Muscle layer of duodenum (tissue), 2 donors: Measurements from ENCODE around the gene STAG1.
"Not testable (repeated sequence)": the region's sequence is repeated elsewhere in the genome, so short reads cannot be mapped to it uniquely, and the experiment has no call there.

Experiments used
- H3K27ac ChIP-seq: one replicate; pipeline ENCODE4 v1.7.0; 2013; ENCODE audit warnings: mild to moderate bottlenecking, low read length
- H3K27me3 ChIP-seq: one replicate; pipeline ENCODE4 v1.7.0; 2013; ENCODE audit warnings: low read depth, mild to moderate bottlenecking, control low read depth, low read length
- H3K36me3 ChIP-seq, 2 donors: one replicate each; pipeline ENCODE4 v1.7.0; 2013; ENCODE audit warnings: low read length in 2 of 2, control low read depth in 1 of 2, mild to moderate bottlenecking in 1 of 2; ENCODE audit not compliant: insufficient read depth in 2 of 2, control insufficient read depth in 1 of 2
- H3K4me1 ChIP-seq, 2 donors: one replicate each; pipeline ENCODE4 v1.7.0; 2013; ENCODE audit warnings: low read length in 2 of 2, mild to moderate bottlenecking in 2 of 2, control low read depth in 1 of 2, moderate library complexity in 1 of 2; ENCODE audit not compliant: insufficient read depth in 2 of 2, control insufficient read depth in 1 of 2
- H3K4me3 ChIP-seq, 2 donors: one replicate each; pipeline ENCODE4 v1.7.0; 2013; ENCODE audit warnings: low read length in 2 of 2, low read depth in 1 of 2, mild to moderate bottlenecking in 1 of 2
- H3K9me3 ChIP-seq, 2 donors: one replicate each; pipeline ENCODE4 v1.7.0; 2013; ENCODE audit warnings: low read length in 2 of 2, control low read depth in 1 of 2, mild to moderate bottlenecking in 1 of 2; ENCODE audit not compliant: control insufficient read depth in 1 of 2
- donor health status: healthy.

STAG1 gene

DNA sequence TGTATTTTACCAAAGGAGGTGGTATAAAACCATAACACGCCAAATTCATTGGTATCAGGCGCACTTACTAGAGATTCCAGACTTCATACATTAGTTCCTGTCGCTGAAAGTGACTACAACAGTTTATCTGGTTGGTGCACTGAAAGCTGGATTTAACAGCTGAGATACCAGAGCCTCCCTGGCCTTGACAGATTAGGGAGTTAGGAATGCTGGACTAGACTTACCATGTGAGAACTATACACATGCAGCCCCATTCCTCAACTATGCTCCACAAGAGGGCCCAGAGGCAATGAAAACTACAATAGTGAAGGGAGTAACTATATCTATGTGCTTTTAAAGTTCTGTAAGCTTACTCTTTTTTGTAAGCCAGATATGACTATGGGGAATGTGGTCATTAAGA lies 174.4 kb downstream of the STAG1 start:
- Histone ChIP-seq H3K27me3 (no peaks in the 10 kb centered on the region), H3K36me3 (no peaks in the 10 kb centered on the region), H3K27ac (no peak overlapping the region), H3K4me1 (no peaks in the 10 kb centered on the region), H3K9me3 (no peaks in the 10 kb centered on the region), H3K4me3 (no peak overlapping the region)

DNA sequence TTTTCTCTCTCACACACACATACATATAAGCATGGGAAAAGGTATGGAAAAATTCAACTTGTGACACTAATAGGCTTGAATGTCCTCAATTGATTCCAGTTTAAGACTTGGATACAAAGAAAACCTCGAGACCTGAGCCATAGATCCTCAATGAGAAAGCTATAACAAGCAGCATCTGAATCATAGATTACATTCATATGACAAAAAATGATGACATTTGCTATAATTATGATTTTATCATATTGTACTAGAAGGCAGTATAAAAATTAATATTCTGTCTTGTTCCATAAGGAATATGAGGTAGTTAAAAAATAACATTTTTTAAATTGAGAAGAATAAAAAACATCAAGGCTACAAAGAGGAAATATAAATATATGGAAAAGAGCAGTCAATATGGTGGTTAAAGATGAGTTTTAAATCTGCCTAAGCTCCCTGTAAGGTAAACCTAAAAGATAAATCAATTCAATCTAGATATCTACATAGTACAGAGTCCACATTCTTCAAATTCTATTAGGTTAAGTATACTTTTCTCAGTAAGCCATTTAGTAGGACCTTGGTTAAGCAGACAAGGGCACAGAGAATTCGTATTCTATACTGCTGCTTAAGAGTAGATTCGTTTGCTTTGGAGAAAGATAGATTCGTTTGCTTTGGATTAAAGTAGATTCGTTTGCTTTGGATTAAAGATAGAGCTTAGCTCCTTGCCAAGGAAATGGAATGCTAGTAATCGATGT lies 175.7 kb downstream of the STAG1 start:
- Histone ChIP-seq H3K4me1 (no peaks in the 10 kb centered on the region), H3K9me3 (no peaks in the 10 kb centered on the region), H3K4me3 (no peak overlapping the region), H3K27ac (no peak overlapping the region), H3K36me3 (no peaks in the 10 kb centered on the region), H3K27me3 (no peaks in the 10 kb centered on the region)

- H3K4me3 ChIP-seq = no peak overlapping the region
- no peaks in the 10 kb centered on the region for H3K27me3 ChIP-seq
- H3K9me3 ChIP-seq = no peaks in the 10 kb centered on the region
- no peak overlapping the region for H3K27ac ChIP-seq
- H3K36me3 ChIP-seq = peaks cover 0 to 13% of the 10 kb centered on the region in 2 donors
- H3K4me1 ChIP-seq = no peaks in the 10 kb centered on the region
Observed at GRCh38 chr3:136567599-136568188, 184.5 kb downstream of the STAG1 start.

DNA sequence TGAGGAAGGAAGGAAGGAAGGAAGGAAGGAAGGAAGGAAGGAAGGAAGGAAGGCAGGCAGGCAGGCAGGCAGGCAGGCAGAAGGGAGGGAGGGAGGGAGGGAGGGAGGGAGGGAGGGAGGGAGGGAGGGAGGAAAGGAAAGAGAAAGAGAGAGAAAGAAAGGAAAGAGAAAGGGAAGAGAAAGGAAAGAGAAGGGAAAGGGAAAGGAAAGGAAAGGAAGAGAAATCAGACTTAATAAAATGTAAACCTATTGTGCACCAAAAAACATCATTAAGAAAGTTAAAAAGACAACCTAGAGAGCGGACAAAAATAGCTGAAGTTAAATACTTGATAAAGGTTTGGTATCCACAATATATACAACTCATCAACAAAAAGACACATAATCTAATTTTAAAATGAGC lies 187.2 kb downstream of the STAG1 start:
- peaks cover 0 to 13% of the 10 kb centered on the region in 2 donors for H3K36me3 ChIP-seq
- H3K27ac ChIP-seq, H3K4me3 ChIP-seq, H3K4me1 ChIP-seq, H3K27me3 ChIP-seq, H3K9me3 ChIP-seq: not testable (repeated sequence)

GRCh38 chr3:136562026-136562425 lies 190.2 kb downstream of the STAG1 start:
- H3K4me1 ChIP-seq = no peaks in the 10 kb centered on the region
- no peak overlapping the region for H3K27ac ChIP-seq
- H3K27me3 ChIP-seq = no peaks in the 10 kb centered on the region
- H3K4me3 ChIP-seq = no peak overlapping the region
- peaks cover 0 to 8% of the 10 kb centered on the region in 2 donors for H3K36me3 ChIP-seq
- no peaks in the 10 kb centered on the region for H3K9me3 ChIP-seq

- Histone ChIP-seq H3K27ac (no peak overlapping the region), H3K4me1 (no peaks in the 10 kb centered on the region), H3K9me3 (no peaks in the 10 kb centered on the region), H3K27me3 (no peaks in the 10 kb centered on the region), H3K36me3 (no peaks in the 10 kb centered on the region), H3K4me3 (no peak overlapping the region)
Observed at GRCh38 chr3:136559896-136560295, 192.3 kb downstream of the STAG1 start.

- H3K9me3 ChIP-seq, H3K4me3 ChIP-seq, H3K4me1 ChIP-seq, H3K27me3 ChIP-seq, H3K36me3 ChIP-seq, H3K27ac ChIP-seq: not testable (repeated sequence)
Observed at GRCh38 chr3:136549461-136549860, 202.7 kb downstream of the STAG1 start.

GRCh38 chr3:136547293-136547692 lies 204.9 kb downstream of the STAG1 start:
- H3K4me1 ChIP-seq = no peaks in the 10 kb centered on the region

DNA sequence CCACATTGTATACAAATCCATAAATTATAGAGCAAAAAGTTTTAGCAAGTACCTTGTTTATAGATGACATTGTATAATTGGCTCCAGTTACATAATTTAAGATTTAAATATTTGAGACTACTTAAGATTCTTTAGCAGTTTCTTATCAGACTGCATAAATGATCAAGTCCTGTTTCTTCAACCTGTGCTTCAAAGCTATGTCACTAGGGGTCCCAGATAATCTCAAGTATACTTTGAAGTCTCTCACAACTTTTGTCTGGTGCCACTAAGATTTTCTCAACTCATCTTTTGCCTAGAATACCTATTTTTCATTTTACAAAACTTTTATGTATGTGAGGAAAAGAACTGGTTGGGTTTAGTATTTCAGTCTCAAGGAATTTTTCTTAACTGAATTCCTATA lies 205.5 kb downstream of the STAG1 start:
- Histone ChIP-seq H3K4me3 (no peak overlapping the region), H3K9me3 (no peaks in the 10 kb centered on the region), H3K36me3 (no peaks in the 10 kb centered on the region), H3K4me1 (no peaks in the 10 kb centered on the region), H3K27me3 (no peaks in the 10 kb centered on the region), H3K27ac (no peak overlapping the region)

More at GRCh38 chr3:136547293-136547692, 204.9 kb downstream of the STAG1 start:
- no peaks in the 10 kb centered on the region for H3K27me3 ChIP-seq
- H3K36me3 ChIP-seq = no peaks in the 10 kb centered on the region
- no peak overlapping the region for H3K27ac ChIP-seq
- H3K4me3 ChIP-seq = no peak overlapping the region
- H3K9me3 ChIP-seq = no peaks in the 10 kb centered on the region

DNA sequence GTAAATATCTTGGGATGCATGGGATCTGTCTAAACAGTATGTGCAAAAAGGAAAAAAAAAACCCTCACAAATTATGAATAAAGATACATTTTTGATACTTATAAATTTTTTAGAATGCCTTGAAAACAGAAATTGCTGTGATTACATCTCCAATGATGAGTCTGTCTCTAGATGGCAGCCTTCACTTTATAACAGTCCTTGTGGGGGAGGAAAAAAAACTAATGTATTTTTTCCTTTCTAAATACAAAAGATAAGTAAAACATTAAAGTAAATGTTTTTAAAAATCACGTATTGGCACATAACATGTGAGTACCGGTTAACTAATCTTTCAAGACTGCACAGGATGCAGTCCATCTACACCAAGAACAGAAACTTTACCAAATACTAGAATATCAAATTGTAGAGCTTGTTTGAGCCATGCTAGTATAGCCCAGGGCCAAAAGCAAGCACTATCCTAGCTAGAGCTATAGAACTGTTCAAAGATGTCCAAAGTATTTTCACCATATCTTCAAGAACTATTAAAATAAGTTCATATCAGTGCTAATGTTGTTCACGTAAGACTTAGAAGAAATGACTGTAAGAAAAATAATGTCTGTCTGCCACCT lies 206.4 kb downstream of the STAG1 start:
- H3K4me1 ChIP-seq = no peaks in the 10 kb centered on the region
- H3K9me3 ChIP-seq = no peaks in the 10 kb centered on the region
- H3K27me3 ChIP-seq = no peaks in the 10 kb centered on the region
- H3K4me3 ChIP-seq = no peak overlapping the region
- no peak overlapping the region for H3K27ac ChIP-seq
- no peaks in the 10 kb centered on the region for H3K36me3 ChIP-seq

DNA sequence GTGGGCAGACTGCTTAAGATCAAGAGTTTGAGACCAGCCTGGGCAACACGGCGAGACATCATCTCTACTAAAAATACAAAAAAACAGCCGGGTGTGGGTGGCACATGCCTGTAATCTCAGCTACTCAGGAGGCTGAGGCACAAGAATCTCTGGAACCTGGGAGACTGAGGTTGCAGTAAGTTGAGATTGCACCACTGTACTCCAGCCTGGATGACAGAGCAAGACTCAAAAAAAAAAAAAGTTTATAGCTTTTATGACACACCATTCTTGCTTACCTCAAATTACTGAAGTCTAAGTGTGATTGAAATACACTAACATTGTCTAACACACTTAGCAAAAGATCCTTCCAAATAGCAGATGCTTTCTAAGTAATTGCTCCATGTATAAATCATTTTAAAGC lies 207.6 kb downstream of the STAG1 start:
- Histone ChIP-seq H3K36me3 (no peaks in the 10 kb centered on the region), H3K4me1 (no peaks in the 10 kb centered on the region), H3K9me3 (no peaks in the 10 kb centered on the region), H3K4me3 (no peak overlapping the region), H3K27me3 (no peaks in the 10 kb centered on the region), H3K27ac (no peak overlapping the region)
